OCI-M1 (cell line): ENCODE measurements around the gene VAPB.

Source experiments
- DNase-seq: peaks from one replicate; lab custom pipeline; 2025; lab: John Stamatoyannopoulos, UW

VAPB gene

GRCh38 chr20:58378704-58379103, 10.3 kb upstream of the VAPB start:
- peak; percentile 25 for DNase-seq

DNA sequence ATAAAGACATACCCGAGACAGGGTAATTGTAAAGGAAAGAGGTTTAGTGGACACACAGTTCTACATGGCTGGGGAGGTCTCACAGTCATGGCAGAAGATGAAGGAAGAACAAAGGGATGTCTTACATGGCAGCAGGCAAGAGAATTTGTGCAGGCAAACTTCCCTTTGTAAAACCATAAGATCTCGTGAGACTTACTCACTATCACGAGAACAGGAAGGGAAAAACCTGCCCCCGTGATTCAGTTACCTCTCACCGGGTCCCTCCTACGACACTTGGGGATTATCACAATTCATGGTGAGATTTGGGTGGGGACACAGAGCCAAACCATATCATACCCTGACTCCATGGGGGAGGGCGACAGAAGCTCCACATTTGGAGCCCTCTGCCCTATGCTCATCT, 7.4 kb upstream of the VAPB start:
- DNase-seq: no peak

DNA sequence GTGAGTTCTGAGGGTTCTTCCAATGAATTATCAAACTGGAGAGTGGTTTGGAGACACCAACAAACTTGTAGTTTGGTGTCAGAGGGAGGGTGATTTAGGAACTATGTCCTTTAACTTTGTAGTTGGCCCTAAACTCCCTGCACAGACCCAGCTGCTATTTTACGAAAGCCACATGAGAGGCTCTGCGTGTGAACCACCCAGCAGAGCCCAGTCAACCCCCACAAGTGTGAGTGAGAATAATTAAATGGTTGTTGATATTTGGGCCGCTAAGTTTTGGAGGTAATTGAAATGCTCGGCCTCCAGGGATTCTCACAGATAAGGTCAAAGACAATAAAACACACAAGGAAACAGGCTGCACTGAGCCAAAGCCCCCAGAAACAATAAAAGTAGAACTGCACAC, 6.9 kb upstream of the VAPB start:
- no peak for DNase-seq

- DNase-seq: no peak
These were observed 4.2 kb upstream of the VAPB start for GRCh38 chr20:58384821-58385220.

DNA sequence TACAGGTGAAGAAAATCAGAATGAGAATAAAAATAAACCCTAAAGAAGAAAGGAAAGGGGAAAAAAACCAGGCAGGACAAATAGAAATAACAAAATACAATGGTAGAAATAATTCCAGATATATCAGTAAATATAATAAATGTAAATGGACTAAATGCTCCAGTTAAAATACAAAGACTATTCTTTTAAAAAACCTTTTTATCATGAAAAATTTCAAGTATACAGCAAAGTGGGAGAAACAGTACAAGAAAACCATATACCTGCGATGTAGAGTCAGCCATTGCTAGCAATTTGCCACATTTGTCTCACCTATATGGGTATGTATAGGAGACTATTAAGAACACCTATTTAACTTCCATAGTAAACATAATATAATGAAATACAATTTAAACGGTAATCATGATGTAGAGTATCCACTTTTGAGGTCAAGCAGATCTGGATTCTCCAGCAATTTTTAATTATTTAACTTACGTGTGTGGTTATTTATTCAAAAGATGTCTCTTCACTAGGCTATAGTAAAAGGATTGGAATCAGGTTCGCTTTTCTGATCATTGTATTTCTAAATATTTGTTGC, 914 bp upstream of the VAPB start:
- DNase-seq: no peak

DNA sequence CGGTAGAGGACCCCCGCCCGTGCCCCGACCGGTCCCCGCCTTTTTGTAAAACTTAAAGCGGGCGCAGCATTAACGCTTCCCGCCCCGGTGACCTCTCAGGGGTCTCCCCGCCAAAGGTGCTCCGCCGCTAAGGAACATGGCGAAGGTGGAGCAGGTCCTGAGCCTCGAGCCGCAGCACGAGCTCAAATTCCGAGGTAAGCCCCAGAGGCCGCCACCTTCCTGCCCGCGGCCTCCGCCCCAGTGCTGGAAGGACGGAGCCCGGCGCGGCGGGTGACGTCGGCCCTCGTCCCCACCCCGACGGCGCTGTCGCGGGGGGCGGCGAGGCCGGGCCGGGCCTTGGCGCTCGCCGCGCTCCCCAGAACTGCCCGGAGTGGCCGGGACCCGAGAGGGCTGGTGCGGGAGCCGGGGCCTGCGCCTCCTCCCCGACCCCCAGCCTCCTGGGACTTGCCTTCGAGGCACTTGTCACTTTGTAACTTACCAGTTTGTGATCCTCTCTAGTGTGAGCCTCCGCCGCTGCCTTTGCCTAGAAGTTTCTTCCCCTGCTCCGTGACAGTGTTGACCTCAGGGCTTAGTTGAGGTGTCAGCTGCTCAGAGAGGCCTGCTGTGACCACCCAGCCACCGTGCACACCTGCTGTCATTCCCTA, 417 bp downstream of the VAPB start:
- DNase-seq: peak; percentile 47

GRCh38 chr20:58389968-58390658, 1.1 kb downstream of the VAPB start:
- DNase-seq: peak; percentile 41

DNA sequence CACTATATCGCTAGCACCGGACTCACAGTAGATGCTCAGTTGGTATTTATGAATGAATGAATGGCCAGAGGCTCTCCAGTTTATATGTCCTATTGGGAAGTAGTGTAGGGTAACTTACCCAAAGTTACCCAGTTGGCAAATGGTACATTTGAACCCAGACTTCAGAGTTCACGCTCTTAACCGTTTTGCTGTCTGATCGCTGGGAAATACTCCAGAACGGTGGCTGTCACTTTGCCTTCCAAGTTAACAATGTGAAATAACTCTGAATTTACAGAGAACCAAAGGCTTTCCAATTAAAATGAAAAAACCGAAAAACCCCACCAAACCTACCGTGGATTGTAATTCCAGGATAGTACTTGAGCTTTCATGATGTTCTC, 1.6 kb downstream of the VAPB start:
- DNase-seq: no peak

DNA sequence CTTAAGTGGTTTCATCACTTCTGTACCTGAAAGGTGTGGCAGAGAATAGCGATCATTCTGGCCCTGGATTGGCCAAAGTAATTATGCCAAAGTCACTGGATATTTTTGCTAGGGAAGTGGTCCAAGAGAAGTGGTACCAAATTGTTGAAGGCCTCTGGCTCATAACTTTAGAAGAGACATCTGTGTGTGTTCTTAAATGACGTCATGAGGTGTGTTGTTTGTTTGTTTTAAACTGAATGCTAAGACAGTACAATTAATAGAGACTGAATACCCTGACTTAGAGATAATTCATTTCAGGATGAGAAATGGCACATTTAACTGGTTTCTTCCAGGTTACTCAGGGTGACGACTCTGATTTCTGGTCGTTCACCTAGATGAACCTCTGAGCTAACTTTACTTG, 3.3 kb downstream of the VAPB start:
- DNase-seq: no peak

- DNase-seq: no peak
These were observed 4.3 kb downstream of the VAPB start for GRCh38 chr20:58393299-58393698.

- DNase-seq: no peak
These were observed 5.8 kb downstream of the VAPB start for GRCh38 chr20:58394801-58395200.

- DNase-seq: no peak
These were observed 6.6 kb downstream of the VAPB start for GRCh38 chr20:58395604-58396003.

DNA sequence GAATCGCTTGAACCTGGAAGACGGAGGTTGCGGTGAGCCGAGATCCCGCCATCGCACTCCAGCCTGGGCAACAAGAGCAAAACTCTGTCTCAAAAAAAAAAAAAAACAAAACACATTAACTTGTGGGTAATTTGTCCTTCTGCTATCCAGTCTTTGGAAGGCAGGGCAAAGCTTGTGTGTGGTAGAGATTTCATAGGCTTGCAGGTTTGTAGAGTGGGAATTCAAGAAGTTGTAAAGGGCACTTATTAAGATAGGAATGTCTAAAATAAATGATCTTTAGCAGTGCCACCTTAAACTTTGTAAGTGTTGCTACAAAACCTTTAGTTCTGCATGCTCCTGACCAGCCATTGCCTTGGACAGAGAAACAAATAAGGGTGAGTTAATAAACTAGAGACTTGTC, 8.4 kb downstream of the VAPB start:
- no peak for DNase-seq

- no peak for DNase-seq
These were observed 9.2 kb downstream of the VAPB start for GRCh38 chr20:58398254-58398653.

DNA sequence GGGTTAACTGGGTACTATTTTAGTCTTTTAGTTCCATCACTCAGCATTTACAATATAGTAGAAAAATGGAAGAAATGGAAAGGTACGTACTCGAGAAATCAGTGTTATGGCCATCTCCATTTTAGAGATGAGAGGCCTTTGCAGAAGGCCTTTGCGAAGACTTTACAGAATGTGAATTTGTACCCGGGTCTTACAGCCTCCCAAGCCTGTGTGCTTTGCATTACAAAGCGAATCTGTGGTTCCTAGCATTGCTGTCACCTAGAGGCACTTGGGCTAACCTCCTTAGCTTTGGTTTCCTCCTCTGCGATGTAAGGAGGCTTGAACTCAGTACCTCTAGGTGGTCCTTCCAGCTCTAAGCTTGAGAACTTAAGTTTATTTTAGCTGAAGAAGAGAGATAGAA, 10.9 kb downstream of the VAPB start:
- DNase-seq: no peak

DNA sequence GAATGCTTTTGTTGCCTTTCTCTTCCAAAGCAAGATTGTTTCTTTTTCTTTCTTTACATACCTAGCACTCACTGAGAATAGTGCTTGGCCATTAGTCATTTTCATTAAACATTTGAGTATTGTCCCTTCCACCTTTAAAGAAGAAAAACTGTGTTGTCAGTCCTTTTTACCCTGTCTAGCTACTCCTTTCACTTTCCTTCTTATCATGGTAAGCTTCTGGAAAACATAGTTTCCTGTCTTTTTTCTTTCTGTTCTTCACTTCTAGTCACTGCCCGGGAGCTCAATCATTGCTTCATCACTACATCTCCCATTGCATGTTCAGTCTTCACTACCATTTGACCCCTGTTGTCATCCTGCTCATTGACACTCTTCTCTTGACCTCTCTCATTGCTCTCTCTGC, 12.1 kb downstream of the VAPB start:
- peak; percentile 43 for DNase-seq

DNA sequence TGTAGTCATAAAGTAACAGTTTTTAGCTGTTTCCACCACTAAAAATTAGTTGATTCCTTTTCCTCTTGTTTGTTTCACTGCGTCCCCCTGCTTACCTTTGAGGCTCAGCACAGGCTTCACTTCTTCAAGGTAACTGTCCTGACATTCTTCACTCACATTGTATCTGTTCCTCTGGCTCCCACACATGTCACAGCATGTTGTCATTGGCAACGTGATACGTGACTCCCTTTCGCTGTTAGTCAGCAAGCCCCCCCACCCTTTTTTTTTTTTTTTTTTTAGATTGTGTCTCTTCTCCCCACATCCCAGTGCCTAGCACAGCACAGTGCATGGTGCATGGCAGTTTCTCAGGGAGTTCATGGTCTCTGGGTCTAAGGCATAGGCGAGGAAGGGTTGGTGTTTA, 13.3 kb downstream of the VAPB start:
- no peak for DNase-seq

DNA sequence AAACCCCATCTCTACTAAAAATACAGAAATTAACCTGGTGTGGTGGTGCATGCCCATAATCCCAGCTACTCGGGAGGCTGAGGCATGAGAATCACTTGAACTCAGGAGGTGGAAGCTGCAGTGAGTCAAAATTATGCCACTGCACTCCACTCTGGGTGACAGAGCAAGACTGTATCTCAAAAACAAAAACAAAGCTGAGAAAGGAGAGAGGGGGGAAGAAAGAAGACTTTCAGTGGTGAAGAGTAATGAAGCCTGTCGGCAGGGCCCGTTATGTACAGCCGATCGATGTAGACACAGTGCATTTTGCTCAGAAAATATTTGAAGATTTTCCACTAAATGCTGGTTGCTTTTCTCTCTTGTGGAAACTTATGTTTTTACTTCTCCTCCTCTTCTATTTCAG, 13.8 kb downstream of the VAPB start:
- DNase-seq: no peak

DNA sequence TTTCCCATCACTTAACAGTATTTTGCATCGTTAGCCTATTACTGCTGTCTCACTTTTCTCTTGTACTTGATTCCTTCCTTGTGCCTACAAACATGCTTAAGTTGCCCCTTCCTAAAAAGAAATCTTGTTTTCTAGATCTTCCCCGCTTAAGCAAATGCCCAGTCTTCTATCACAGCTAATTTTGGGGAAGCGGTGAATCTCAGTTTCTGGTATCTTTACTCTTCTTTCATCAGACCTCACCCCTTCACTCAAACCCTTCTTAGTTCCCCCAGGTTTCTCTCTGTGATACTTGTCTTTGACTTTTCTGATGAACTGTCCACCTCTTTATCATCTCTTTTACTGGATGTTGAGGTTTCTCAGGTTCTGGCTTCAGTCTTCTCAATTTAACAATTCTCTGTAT, 14.2 kb downstream of the VAPB start:
- DNase-seq: no peak

DNA sequence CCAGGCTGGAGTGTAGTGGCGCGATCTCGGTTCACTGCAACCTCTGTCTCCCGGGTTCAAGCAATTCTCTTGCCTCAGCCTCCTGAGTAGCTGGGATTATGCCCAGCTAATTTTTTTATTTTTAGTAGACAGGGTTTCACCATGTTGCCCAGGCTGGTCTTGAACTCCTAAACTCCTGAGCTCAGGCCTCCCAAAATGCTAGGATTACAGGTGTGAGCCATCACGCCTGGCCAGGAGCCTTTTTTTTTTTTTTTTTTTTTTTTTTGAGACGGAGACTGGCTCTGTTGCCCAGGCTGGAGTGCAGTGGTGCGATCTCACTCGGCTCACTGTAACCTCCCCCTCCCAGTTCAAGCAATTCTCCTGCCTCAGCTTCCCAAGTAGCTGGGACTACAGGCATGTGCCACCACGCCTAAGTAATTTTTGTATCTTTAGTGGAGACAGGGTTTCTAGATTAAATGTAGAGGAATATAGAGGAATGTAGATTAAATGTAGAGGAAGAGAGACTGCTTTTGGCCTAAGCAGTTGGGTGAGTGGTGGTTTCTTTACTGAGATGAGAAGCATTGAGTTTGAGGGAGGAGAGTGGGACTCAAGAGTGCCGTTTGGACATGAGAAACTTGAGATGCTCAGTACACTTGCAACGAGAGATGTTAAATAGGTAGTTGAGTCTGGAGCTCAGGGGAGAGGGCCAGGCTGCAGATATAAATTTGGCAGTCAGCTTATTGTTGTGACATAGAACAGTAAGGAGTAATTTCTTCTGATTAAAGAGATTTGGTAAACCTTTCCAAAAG, 16.7 kb downstream of the VAPB start:
- no peak for DNase-seq

GRCh38 chr20:58406422-58407001, 17.5 kb downstream of the VAPB start:
- no peak for DNase-seq

GRCh38 chr20:58407201-58407873, 18.3 kb downstream of the VAPB start:
- peak; percentile 66 for DNase-seq
